HepG2 (cell line): Measurements from ENCODE around the gene SHROOM1. TPM values are rescaled to one million over a fixed set of nuclear protein-coding genes. Genes with fewer than 3 reads are reported as not detected.

ENCODE experiments used
- ATRX ChIP-seq: sonication (generic); formaldehyde crosslinking; IDR thresholded peaks from 2 replicates; pipeline ENCODE4 v1.4.0; 2020; ENCODE audit warnings: missing genetic modification reagents, borderline replicate concordance
- CEBPG ChIP-seq: IDR thresholded peaks from 2 replicates; pipeline ENCODE4 v1.6.1; 2016
- HCFC1 ChIP-seq: fragments of 150-350 bp; IDR thresholded peaks from 2 replicates; pipeline ENCODE4 v1.6.1; 2014; ENCODE audit warnings: low read depth, low read length
- KDM5B ChIP-seq: sonication (generic); formaldehyde crosslinking; IDR thresholded peaks from 2 replicates; pipeline ENCODE4 v1.4.0; 2020; ENCODE audit warnings: missing genetic modification reagents, mild to moderate bottlenecking, borderline replicate concordance
- KLF11 ChIP-seq: IDR thresholded peaks from 2 replicates; pipeline ENCODE4 v1.6.1; 2016; ENCODE audit warnings: missing compliant biosample characterization
- MYC ChIP-seq: sonication (generic); formaldehyde crosslinking; IDR thresholded peaks from 2 replicates; pipeline ENCODE4 v1.9.0; 2021; ENCODE audit warnings: missing genetic modification reagents, borderline replicate concordance
- POGK ChIP-seq: sonication (generic); formaldehyde crosslinking; conservative IDR thresholded peaks from 2 replicates; pipeline ENCODE4 v1.8.0; 2022; ENCODE audit warnings: mild to moderate bottlenecking, moderate library complexity, missing genetic modification reagents
- REPIN1 ChIP-seq: sonication (generic); formaldehyde crosslinking; IDR thresholded peaks from 2 replicates; pipeline ENCODE4 v1.8.0; 2022; ENCODE audit warnings: missing genetic modification reagents, low read depth, mild to moderate bottlenecking, borderline replicate concordance
- SRSF1 ChIP-seq: fragments of 200-400 bp; formaldehyde crosslinking; optimal IDR thresholded peaks from 2 replicates; pipeline ENCODE3; 2017; ENCODE audit warnings: mild to moderate bottlenecking, low read depth, low read length, moderate library complexity
- THAP9 ChIP-seq: sonication (generic); formaldehyde crosslinking; IDR thresholded peaks from 2 replicates; pipeline ENCODE4; 2020; ENCODE audit warnings: missing genetic modification reagents, mild to moderate bottlenecking, borderline replicate concordance
- ZBTB33 ChIP-seq: sonication (generic); formaldehyde crosslinking; IDR thresholded peaks from 2 replicates; pipeline ENCODE4 v1.4.0; 2020; ENCODE audit warnings: missing genetic modification reagents
- ZBTB8A ChIP-seq: sonication (generic); formaldehyde crosslinking; IDR thresholded peaks from 2 replicates; pipeline ENCODE4 v1.4.0; 2020; ENCODE audit warnings: mild to moderate bottlenecking, low read depth, missing genetic modification reagents, borderline replicate concordance
- ZIK1 ChIP-seq: sonication (generic); formaldehyde crosslinking; IDR thresholded peaks from 2 replicates; pipeline ENCODE4 v1.5.0; 2020; ENCODE audit warnings: mild to moderate bottlenecking, low read depth, missing genetic modification reagents, borderline replicate concordance
- ZNF280D ChIP-seq: sonication (generic); formaldehyde crosslinking; IDR thresholded peaks from 2 replicates; pipeline ENCODE4 v1.5.1; 2020; ENCODE audit warnings: mild to moderate bottlenecking, missing genetic modification reagents
- ZNF329 ChIP-seq: sonication (generic); formaldehyde crosslinking; IDR thresholded peaks from 2 replicates; pipeline ENCODE4 v1.9.0; 2021; ENCODE audit warnings: low read depth, mild to moderate bottlenecking, missing genetic modification reagents
- ZNF607 ChIP-seq: sonication (generic); formaldehyde crosslinking; IDR thresholded peaks from 2 replicates; pipeline ENCODE4 v1.5.1; 2020; ENCODE audit warnings: missing genetic modification reagents, mild to moderate bottlenecking, borderline replicate concordance
- ZNF644 ChIP-seq: IDR thresholded peaks from 2 replicates; pipeline ENCODE4 v1.6.1; 2016; ENCODE audit warnings: low read depth
- ZNF841 ChIP-seq: sonication (generic); formaldehyde crosslinking; IDR thresholded peaks from 2 replicates; pipeline ENCODE4 v1.8.1; 2023; ENCODE audit warnings: missing genetic modification reagents, borderline replicate concordance
- polyA plus RNA-seq, 8 experiments: library from polyadenylated mRNA; depleted of rRNA in 3 of 8; stranded (reverse) in 7 of 8; unstranded in 1 of 8; fragments of >200 nt; fragmentation: Illumina TruSeq in 4 of 8; extraction: Trizol in 4 of 8; gene quantifications; 2 replicates each; pipeline versions ENCODE4 v1.2.1 to v1.2.3, GENCODE V29; 2011 to 2016; ENCODE audit warnings: low read depth in 4 of 8, missing spikeins in 1 of 8, mixed read lengths in 1 of 8; ENCODE audit not compliant: insufficient read depth in 1 of 8
- total RNA-seq, 5 experiments: library from RNA; depleted of rRNA; stranded (reverse); fragments of >200 nt; fragmentation: Illumina TruSeq; extraction: Trizol; gene quantifications; 2 replicates each; pipeline ENCODE4 v1.2.3, GENCODE V29; 2016; ENCODE audit warnings: low read depth in 1 of 5

The SHROOM1 gene
- total and polyA plus RNA-seq, 2 of the 13 experiments (the other 11 are each of a cell fraction or from before 2014, with no cell fraction given): 18.2 to 25.7 TPM

GRCh38 chr5:132777209-132778069 lies 53.0 kb downstream of the SHROOM1 start, which contains the start of gene SEPTIN8 (continued):
- TF ChIP-seq KLF11 (CRISPR knock-in tag): no peak
- peak; percentile 47; the same call in 1 of the 2 replicates for TF ChIP-seq KDM5B
- 0 out of 2 replicates have a peak, but pooled peaks have one; percentile 50 for TF ChIP-seq ZNF841
- TF ChIP-seq ZBTB8A (CRISPR knock-in tag): no peak
- peak; percentile 61; the same call in 1 of the 2 replicates for TF ChIP-seq THAP9 (CRISPR knock-in tag)
- TF ChIP-seq REPIN1: peak; percentile 17; the same call in 1 of the 2 replicates
- peak; percentile 13; the same call in 1 of the 2 replicates for TF ChIP-seq ZNF607
- TF ChIP-seq MYC (CRISPR knock-in tag): peak; percentile 39; the same call in 1 of the 2 replicates
- TF ChIP-seq ZIK1 (CRISPR knock-in tag): 0 out of 2 replicates have a peak, but pooled peaks have one; percentile 54
- peak; percentile 37; the same call in 1 of the 2 replicates for TF ChIP-seq ZBTB33 (CRISPR knock-in tag)
- TF ChIP-seq ZNF329 (CRISPR knock-in tag): no peak
- TF ChIP-seq ATRX: no peak
- TF ChIP-seq CEBPG (CRISPR knock-in tag): peak; percentile 19; the same call in 1 of the 2 replicates
- no peak for TF ChIP-seq ZNF644 (CRISPR knock-in tag)
- 0 out of 2 replicates have a peak, but pooled peaks have one; percentile 54 for TF ChIP-seq ZNF280D (CRISPR knock-in tag)
- TF ChIP-seq POGK (CRISPR knock-in tag): peak; percentile 45; the same call in 1 of the 2 replicates
- peak; percentile 56; the same call in 1 of the 2 replicates for TF ChIP-seq HCFC1
- peak; percentile 73 for TF ChIP-seq SRSF1
